HepG2 (cell line): ENCODE results near the gene SLC13A3. TPM values are rescaled to one million over a fixed set of nuclear protein-coding genes. Genes with fewer than 3 reads are reported as not detected.

Experiments used
- FOXC1 ChIP-seq: sonication (generic); formaldehyde crosslinking; IDR thresholded peaks from 2 replicates; pipeline ENCODE4 v1.8.0; 2022; ENCODE audit warnings: mild to moderate bottlenecking, missing genetic modification reagents, borderline replicate concordance
- KDM2A ChIP-seq: sonication (generic); formaldehyde crosslinking; IDR thresholded peaks from 2 replicates; pipeline ENCODE4 v1.4.0; 2020; ENCODE audit warnings: low read depth, missing genetic modification reagents, borderline replicate concordance
- KDM5A ChIP-seq: fragments of 200-600 bp; sonication (generic); IDR thresholded peaks from 2 replicates; pipeline ENCODE4 v1.7.0; 2018; ENCODE audit warnings: antibody characterized with exemption, mild to moderate bottlenecking, low read length, borderline replicate concordance
- KMT2B ChIP-seq: IDR thresholded peaks from 2 replicates; pipeline ENCODE4 v1.6.1; 2016; ENCODE audit warnings: missing genetic modification reagents, missing compliant biosample characterization
- MTF1 ChIP-seq: sonication (generic); formaldehyde crosslinking; IDR thresholded peaks from 2 replicates; pipeline ENCODE4 v1.5.0; 2020; ENCODE audit warnings: missing genetic modification reagents
- PLRG1 ChIP-seq: fragments of 450-650 bp; conservative IDR thresholded peaks from 2 replicates; pipeline ENCODE4 v1.6.1; 2016
- RBM39 ChIP-seq: fragments of 200-400 bp; formaldehyde crosslinking; IDR thresholded peaks from one replicate; pipeline ENCODE4 v1.6.1; 2018; ENCODE audit warnings: antibody characterized with exemption, mild to moderate bottlenecking, low read depth, low read length; ENCODE audit not compliant: poor library complexity, severe bottlenecking
- U2AF1 ChIP-seq: fragments of 200-400 bp; formaldehyde crosslinking; optimal IDR thresholded peaks from 2 replicates; pipeline ENCODE3; 2017; ENCODE audit warnings: mild to moderate bottlenecking, low read depth, low read length
- ZFP37 ChIP-seq: sonication (generic); formaldehyde crosslinking; IDR thresholded peaks from 2 replicates; pipeline ENCODE4 v1.4.0; 2020; ENCODE audit warnings: missing genetic modification reagents, borderline replicate concordance
- ZFY ChIP-seq: sonication (generic); formaldehyde crosslinking; IDR thresholded peaks from 2 replicates; pipeline ENCODE4 v1.4.0; 2020; ENCODE audit warnings: missing genetic modification reagents
- ZNF333 ChIP-seq: sonication (generic); formaldehyde crosslinking; IDR thresholded peaks from 2 replicates; pipeline ENCODE4 v1.4.0; 2020; ENCODE audit warnings: mild to moderate bottlenecking, missing genetic modification reagents, borderline replicate concordance
- ZNF382 ChIP-seq: sonication (generic); formaldehyde crosslinking; IDR thresholded peaks from 2 replicates; pipeline ENCODE4 v1.5.0; 2020; ENCODE audit warnings: missing genetic modification reagents, mild to moderate bottlenecking, borderline replicate concordance
- ZNF619 ChIP-seq: sonication (generic); formaldehyde crosslinking; IDR thresholded peaks from 2 replicates; pipeline ENCODE4 v1.4.0; 2020; ENCODE audit warnings: mild to moderate bottlenecking, missing genetic modification reagents
- ZNF749 ChIP-seq: sonication (generic); formaldehyde crosslinking; IDR thresholded peaks from 2 replicates; pipeline ENCODE4 v1.8.0; 2022; ENCODE audit warnings: mild to moderate bottlenecking, missing genetic modification reagents, moderate library complexity, borderline replicate concordance
- polyA plus RNA-seq, 8 experiments: library from polyadenylated mRNA; depleted of rRNA in 3 of 8; stranded (reverse) in 7 of 8; unstranded in 1 of 8; fragments of >200 nt; fragmentation: Illumina TruSeq in 4 of 8; extraction: Trizol in 4 of 8; gene quantifications; 2 replicates each; pipeline versions ENCODE4 v1.2.1 to v1.2.3, GENCODE V29; 2011 to 2016; ENCODE audit warnings: low read depth in 4 of 8, missing spikeins in 1 of 8, mixed read lengths in 1 of 8; ENCODE audit not compliant: insufficient read depth in 1 of 8
- total RNA-seq, 5 experiments: library from RNA; depleted of rRNA; stranded (reverse); fragments of >200 nt; fragmentation: Illumina TruSeq; extraction: Trizol; gene quantifications; 2 replicates each; pipeline ENCODE4 v1.2.3, GENCODE V29; 2016; ENCODE audit warnings: low read depth in 1 of 5
- TF ChIP-seq, protein P1 (sequence below): sonication (generic); formaldehyde crosslinking; IDR thresholded peaks from 2 replicates; pipeline ENCODE4 v1.5.0; 2020; ENCODE audit warnings: mild to moderate bottlenecking, missing genetic modification reagents
- TF ChIP-seq, protein P2 (sequence below): sonication (generic); formaldehyde crosslinking; IDR thresholded peaks from 2 replicates; pipeline ENCODE4 v1.4.0; 2020; ENCODE audit warnings: missing genetic modification reagents
- TF ChIP-seq, protein P3 (sequence below): sonication (generic); formaldehyde crosslinking; IDR thresholded peaks from 2 replicates; pipeline ENCODE4 v1.4.0; 2020; ENCODE audit warnings: missing genetic modification reagents, borderline replicate concordance
- TF ChIP-seq, protein P4 (sequence below): sonication (generic); formaldehyde crosslinking; IDR thresholded peaks from 2 replicates; pipeline ENCODE4 v1.5.0; 2020; ENCODE audit warnings: missing genetic modification reagents
- TF ChIP-seq, protein P5 (sequence below): sonication (generic); formaldehyde crosslinking; IDR thresholded peaks from 2 replicates; pipeline ENCODE4 v1.9.0; 2021; ENCODE audit warnings: missing genetic modification reagents, mild to moderate bottlenecking, borderline replicate concordance

The SLC13A3 gene
- total and polyA plus RNA-seq, 2 of the 13 experiments (the other 11 are each of a cell fraction or from before 2014, with no cell fraction given): 66.5 to 76.0 TPM

DNA sequence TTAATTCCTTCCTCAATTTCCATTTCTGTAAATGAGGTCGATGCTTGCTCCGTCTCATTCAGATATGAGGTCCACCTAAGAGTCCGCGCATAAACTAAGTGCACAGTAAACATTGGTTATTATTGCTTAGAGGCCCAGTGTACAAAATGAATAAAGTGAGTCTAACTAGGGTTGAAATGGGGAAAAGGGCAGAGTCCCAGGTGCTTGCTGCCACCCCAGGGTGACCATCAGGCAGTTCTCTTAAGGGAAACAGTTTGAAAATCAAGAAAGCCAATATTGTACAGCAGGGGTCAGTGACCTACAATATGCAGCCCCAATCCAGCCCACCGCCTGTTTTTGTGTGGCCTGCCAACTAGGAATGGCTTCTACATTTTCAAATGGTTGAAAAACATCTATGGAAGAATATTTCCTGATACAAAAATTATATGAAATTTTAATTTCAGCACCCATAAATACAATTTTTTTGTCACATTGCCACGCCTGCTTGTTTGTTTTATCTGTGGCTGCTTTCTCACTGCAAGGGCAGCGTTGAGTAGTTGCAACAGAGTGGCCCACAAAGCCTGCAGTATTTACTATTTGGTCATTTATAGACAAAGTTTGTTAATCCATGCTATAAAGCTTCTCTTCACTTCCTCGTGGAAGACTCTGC is 43.3 kb downstream of the SLC13A3 start (continued):
- TF ChIP-seq, protein P1, sequence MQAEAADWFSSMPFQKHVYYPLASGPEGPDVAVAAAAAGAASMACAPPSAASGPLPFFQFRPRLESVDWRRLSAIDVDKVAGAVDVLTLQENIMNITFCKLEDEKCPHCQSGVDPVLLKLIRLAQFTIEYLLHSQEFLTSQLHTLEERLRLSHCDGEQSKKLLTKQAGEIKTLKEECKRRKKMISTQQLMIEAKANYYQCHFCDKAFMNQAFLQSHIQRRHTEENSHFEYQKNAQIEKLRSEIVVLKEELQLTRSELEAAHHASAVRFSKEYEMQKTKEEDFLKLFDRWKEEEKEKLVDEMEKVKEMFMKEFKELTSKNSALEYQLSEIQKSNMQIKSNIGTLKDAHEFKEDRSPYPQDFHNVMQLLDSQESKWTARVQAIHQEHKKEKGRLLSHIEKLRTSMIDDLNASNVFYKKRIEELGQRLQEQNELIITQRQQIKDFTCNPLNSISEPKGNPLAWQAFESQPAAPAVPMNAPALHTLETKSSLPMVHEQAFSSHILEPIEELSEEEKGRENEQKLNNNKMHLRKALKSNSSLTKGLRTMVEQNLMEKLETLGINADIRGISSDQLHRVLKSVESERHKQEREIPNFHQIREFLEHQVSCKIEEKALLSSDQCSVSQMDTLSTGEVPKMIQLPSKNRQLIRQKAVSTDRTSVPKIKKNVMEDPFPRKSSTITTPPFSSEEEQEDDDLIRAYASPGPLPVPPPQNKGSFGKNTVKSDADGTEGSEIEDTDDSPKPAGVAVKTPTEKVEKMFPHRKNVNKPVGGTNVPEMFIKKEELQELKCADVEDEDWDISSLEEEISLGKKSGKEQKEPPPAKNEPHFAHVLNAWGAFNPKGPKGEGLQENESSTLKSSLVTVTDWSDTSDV (CRISPR knock-in tag): no peak
- TF ChIP-seq, protein P2, sequence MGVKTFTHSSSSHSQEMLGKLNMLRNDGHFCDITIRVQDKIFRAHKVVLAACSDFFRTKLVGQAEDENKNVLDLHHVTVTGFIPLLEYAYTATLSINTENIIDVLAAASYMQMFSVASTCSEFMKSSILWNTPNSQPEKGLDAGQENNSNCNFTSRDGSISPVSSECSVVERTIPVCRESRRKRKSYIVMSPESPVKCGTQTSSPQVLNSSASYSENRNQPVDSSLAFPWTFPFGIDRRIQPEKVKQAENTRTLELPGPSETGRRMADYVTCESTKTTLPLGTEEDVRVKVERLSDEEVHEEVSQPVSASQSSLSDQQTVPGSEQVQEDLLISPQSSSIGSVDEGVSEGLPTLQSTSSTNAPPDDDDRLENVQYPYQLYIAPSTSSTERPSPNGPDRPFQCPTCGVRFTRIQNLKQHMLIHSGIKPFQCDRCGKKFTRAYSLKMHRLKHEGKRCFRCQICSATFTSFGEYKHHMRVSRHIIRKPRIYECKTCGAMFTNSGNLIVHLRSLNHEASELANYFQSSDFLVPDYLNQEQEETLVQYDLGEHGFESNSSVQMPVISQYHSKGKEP (CRISPR knock-in tag): no peak
- TF ChIP-seq RBM39 (no peak), KDM5A (no peak), PLRG1 (no peak), FOXC1 (no peak), U2AF1 (no peak), ZNF382 (CRISPR knock-in tag) (no peak), ZFP37 (CRISPR knock-in tag) (0 out of 2 replicates have a peak, but pooled peaks have one; percentile 49), ZFY (CRISPR knock-in tag) (peak; percentile 14), KDM2A (no peak), ZNF333 (CRISPR knock-in tag) (no peak), ZNF619 (no peak), KMT2B (CRISPR knock-in tag) (no peak), ZNF749 (CRISPR knock-in tag) (no peak), MTF1 (no peak)
- TF ChIP-seq, protein P3, sequence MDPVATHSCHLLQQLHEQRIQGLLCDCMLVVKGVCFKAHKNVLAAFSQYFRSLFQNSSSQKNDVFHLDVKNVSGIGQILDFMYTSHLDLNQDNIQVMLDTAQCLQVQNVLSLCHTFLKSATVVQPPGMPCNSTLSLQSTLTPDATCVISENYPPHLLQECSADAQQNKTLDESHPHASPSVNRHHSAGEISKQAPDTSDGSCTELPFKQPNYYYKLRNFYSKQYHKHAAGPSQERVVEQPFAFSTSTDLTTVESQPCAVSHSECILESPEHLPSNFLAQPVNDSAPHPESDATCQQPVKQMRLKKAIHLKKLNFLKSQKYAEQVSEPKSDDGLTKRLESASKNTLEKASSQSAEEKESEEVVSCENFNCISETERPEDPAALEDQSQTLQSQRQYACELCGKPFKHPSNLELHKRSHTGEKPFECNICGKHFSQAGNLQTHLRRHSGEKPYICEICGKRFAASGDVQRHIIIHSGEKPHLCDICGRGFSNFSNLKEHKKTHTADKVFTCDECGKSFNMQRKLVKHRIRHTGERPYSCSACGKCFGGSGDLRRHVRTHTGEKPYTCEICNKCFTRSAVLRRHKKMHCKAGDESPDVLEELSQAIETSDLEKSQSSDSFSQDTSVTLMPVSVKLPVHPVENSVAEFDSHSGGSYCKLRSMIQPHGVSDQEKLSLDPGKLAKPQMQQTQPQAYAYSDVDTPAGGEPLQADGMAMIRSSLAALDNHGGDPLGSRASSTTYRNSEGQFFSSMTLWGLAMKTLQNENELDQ (CRISPR knock-in tag): no peak
- TF ChIP-seq, protein P4, sequence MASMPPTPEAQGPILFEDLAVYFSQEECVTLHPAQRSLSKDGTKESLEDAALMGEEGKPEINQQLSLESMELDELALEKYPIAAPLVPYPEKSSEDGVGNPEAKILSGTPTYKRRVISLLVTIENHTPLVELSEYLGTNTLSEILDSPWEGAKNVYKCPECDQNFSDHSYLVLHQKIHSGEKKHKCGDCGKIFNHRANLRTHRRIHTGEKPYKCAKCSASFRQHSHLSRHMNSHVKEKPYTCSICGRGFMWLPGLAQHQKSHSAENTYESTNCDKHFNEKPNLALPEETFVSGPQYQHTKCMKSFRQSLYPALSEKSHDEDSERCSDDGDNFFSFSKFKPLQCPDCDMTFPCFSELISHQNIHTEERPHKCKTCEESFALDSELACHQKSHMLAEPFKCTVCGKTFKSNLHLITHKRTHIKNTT (CRISPR knock-in tag): no peak
- TF ChIP-seq, protein P5, sequence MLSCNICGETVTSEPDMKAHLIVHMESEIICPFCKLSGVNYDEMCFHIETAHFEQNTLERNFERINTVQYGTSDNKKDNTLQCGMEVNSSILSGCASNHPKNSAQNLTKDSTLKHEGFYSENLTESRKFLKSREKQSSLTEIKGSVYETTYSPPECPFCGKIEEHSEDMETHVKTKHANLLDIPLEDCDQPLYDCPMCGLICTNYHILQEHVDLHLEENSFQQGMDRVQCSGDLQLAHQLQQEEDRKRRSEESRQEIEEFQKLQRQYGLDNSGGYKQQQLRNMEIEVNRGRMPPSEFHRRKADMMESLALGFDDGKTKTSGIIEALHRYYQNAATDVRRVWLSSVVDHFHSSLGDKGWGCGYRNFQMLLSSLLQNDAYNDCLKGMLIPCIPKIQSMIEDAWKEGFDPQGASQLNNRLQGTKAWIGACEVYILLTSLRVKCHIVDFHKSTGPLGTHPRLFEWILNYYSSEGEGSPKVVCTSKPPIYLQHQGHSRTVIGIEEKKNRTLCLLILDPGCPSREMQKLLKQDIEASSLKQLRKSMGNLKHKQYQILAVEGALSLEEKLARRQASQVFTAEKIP (CRISPR knock-in tag): no peak
